Neural cell (in vitro differentiated cells): ENCODE measurements around the gene GCN1. TPM values are rescaled to one million over a fixed set of nuclear protein-coding genes. Genes with fewer than 3 reads are reported as not detected.

Experiments used
- H2AFZ ChIP-seq: fragments of 200-600, 300-800 bp; sonication (generic), shearing (Covaris generic); 2 replicates; pipeline ENCODE4 v1.6.0; 2014; ENCODE audit warnings: low read depth, mild to moderate bottlenecking, antibody characterized with exemption, low read length, moderate library complexity
- H3F3A ChIP-seq: fragments of 200-600 bp; shearing (Covaris generic); 2 replicates; pipeline ENCODE4 v1.6.1; 2016; ENCODE audit warnings: mild to moderate bottlenecking, moderate library complexity, mixed read lengths, antibody characterized with exemption, low read length; ENCODE audit not compliant: insufficient read depth, poor library complexity, severe bottlenecking
- H3K27ac ChIP-seq: fragments of 200-600, 300-800 bp; sonication (generic), shearing (Covaris generic); 2 replicates; pipeline ENCODE4 v1.5.1; 2014; ENCODE audit warnings: mild to moderate bottlenecking, low read length, moderate library complexity
- H3K27me3 ChIP-seq: fragments of 300-800, 200-600 bp; sonication (generic), shearing (Covaris generic); 2 replicates; pipeline ENCODE4 v1.6.0; 2014; ENCODE audit warnings: mild to moderate bottlenecking, low read depth, low read length, moderate library complexity; ENCODE audit not compliant: insufficient read depth
- H3K36me3 ChIP-seq: fragments of 300-800, 200-600 bp; sonication (generic), shearing (Covaris generic); 2 replicates; pipeline ENCODE4 v1.5.1; 2014; ENCODE audit warnings: mild to moderate bottlenecking, antibody characterized with exemption, low read length, moderate library complexity; ENCODE audit not compliant: insufficient read depth
- H3K4me2 ChIP-seq: fragments of 300-800, 200-600 bp; sonication (generic), shearing (Covaris generic); 2 replicates; pipeline ENCODE4 v1.6.0; 2014; ENCODE audit warnings: mild to moderate bottlenecking, low read length
- H3K4me3 ChIP-seq: fragments of 300-800, 200-600 bp; sonication (generic), shearing (Covaris generic); 2 replicates; pipeline ENCODE4 v1.5.1; 2014; ENCODE audit warnings: mild to moderate bottlenecking, low read length, moderate library complexity
- H3K79me2 ChIP-seq: fragments of 200-600 bp; shearing (Covaris generic); replicated peaks from 2 replicates; pipeline ENCODE4 v1.6.0; 2014; ENCODE audit warnings: mild to moderate bottlenecking, low read length, moderate library complexity; ENCODE audit not compliant: insufficient read depth
- H3K9ac ChIP-seq: fragments of 300-800, 200-600 bp; sonication (generic), shearing (Covaris generic); 2 replicates; pipeline ENCODE4 v1.6.1; 2016; ENCODE audit warnings: mild to moderate bottlenecking, low read length, mixed read lengths
- H3K9me2 ChIP-seq: fragments of 200-600 bp; shearing (Covaris generic); 2 replicates; pipeline ENCODE4 v1.6.1; 2016; ENCODE audit warnings: mild to moderate bottlenecking, low read length, mixed read lengths; ENCODE audit not compliant: insufficient read depth
- H3K9me3 ChIP-seq: fragments of 200-600, 300-800 bp; sonication (generic), shearing (Covaris generic); 2 replicates; pipeline ENCODE4 v1.6.1; 2016; ENCODE audit warnings: mild to moderate bottlenecking, mixed run types, low read length, moderate library complexity, mixed read lengths
- H4K20me1 ChIP-seq: fragments of 200-600 bp; shearing (Covaris generic); 2 replicates; pipeline ENCODE4 v1.6.1; 2016; ENCODE audit warnings: mild to moderate bottlenecking, mixed run types; ENCODE audit not compliant: insufficient read depth
- EP300 ChIP-seq: fragments of 450-650 bp; conservative IDR thresholded peaks from 2 replicates; pipeline ENCODE4 v1.6.1; 2014; ENCODE audit warnings: antibody characterized with exemption, mild to moderate bottlenecking, moderate library complexity; ENCODE audit not compliant: poor library complexity, severe bottlenecking
- EZH2 ChIP-seq: fragments of 200-600, 300-800 bp; shearing (Covaris generic), sonication (generic); IDR thresholded peaks from 2 replicates; pipeline ENCODE4 v1.6.1; 2014; ENCODE audit warnings: antibody characterized with exemption, low read length, borderline replicate concordance, mild to moderate bottlenecking; ENCODE audit not compliant: insufficient read depth, poor library complexity, severe bottlenecking
- MXI1 ChIP-seq: fragments of 450-650 bp; conservative IDR thresholded peaks from 2 replicates; pipeline ENCODE4 v1.6.1; 2014; ENCODE audit warnings: antibody characterized with exemption, mild to moderate bottlenecking; ENCODE audit not compliant: poor library complexity, severe bottlenecking
- POLR2AphosphoS5 ChIP-seq: IDR thresholded peaks from 2 replicates; pipeline ENCODE4 v1.6.1; 2012
- RAD21 ChIP-seq: fragments of 450-650 bp; conservative IDR thresholded peaks from 2 replicates; pipeline ENCODE4 v1.6.1; 2014; ENCODE audit warnings: antibody characterized with exemption, mild to moderate bottlenecking, moderate library complexity
- SMC3 ChIP-seq: fragments of 450-650 bp; conservative IDR thresholded peaks from 2 replicates; pipeline ENCODE4 v1.6.1; 2014; ENCODE audit warnings: antibody characterized with exemption, mild to moderate bottlenecking, moderate library complexity; ENCODE audit not compliant: poor library complexity
- TAF1 ChIP-seq: IDR thresholded peaks from 2 replicates; pipeline ENCODE4 v1.6.1; 2012; ENCODE audit warnings: low read depth
- polyA plus RNA-seq: library from polyadenylated mRNA; depleted of rRNA; stranded (reverse); fragments of >200 nt; gene quantifications from 2 replicates; pipeline ENCODE4 v1.2.3, GENCODE V29; 2014
- TF ChIP-seq, protein P1 (sequence below): fragments of 450-650 bp; IDR thresholded peaks from 2 replicates; pipeline ENCODE4 v1.5.1; 2014; ENCODE audit warnings: antibody characterized with exemption, mild to moderate bottlenecking, moderate library complexity; ENCODE audit not compliant: poor library complexity, severe bottlenecking
- TF ChIP-seq, protein P2 (sequence below): IDR thresholded peaks from 2 replicates; pipeline ENCODE4 v1.6.1; 2012; ENCODE audit warnings: borderline replicate concordance

The GCN1 gene
- polyA plus RNA-seq, 1 donor from 2014 or later: 21.5 TPM

DNA sequence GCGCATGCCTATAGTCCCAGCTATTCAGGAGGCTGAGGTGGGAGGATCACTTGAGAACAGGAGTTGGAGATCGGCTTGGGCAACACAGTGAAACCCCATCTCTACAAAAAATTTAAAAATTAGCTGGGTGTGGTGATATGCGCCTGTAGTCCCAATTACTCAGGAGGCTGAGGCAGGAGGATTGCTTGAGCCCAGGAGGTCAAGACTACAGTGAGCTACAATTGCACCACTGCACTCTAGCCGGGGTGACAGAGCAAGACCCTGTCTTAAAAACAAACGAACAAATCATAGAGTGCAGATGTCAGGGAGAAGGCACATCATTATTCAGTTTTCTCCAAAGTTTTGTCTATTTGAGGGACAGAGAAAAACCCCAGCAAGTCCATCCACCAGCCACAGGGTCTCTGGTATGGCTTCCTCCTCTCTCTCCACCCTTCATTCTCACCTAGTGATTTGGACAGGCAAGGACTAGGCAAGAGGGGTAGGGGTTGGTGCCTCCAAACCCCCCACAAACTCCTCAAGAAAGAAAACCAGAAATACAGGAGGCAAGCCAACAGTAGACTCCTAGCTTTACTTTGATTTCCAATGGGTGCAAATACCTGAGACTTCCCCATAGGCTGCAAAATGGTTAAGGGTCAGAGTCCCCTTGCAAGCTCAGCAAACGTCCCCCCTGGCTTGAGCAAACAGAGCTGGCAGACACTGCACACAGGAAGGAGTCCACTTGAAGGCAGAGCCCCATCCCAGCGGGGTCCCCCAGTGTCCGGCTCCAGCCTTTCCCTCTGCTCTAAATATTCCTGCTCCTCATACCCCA lies 32.9 kb upstream of the GCN1 start:
- Histone ChIP-seq H3F3A (no peaks in the 10 kb centered on the region), H3K9me2 (no peaks in the 10 kb centered on the region), H3K27ac (no peak overlapping the region), H3K4me2 (no peak overlapping the region), H3K36me3 (peaks cover under 1% of the 10 kb centered on the region), H3K4me3 (no peak overlapping the region), H3K79me2 (no peaks in the 10 kb centered on the region), H3K9ac (no peak overlapping the region), H4K20me1 (no peaks in the 10 kb centered on the region), H2AFZ (no peak overlapping the region), H3K9me3 (no peaks in the 10 kb centered on the region), H3K27me3 (no peaks in the 10 kb centered on the region)
- TF ChIP-seq RAD21 (no peak), POLR2AphosphoS5 (no peak), SMC3 (no peak), MXI1 (no peak), TAF1 (no peak), EZH2 (no peak)
- TF ChIP-seq, protein P1, sequence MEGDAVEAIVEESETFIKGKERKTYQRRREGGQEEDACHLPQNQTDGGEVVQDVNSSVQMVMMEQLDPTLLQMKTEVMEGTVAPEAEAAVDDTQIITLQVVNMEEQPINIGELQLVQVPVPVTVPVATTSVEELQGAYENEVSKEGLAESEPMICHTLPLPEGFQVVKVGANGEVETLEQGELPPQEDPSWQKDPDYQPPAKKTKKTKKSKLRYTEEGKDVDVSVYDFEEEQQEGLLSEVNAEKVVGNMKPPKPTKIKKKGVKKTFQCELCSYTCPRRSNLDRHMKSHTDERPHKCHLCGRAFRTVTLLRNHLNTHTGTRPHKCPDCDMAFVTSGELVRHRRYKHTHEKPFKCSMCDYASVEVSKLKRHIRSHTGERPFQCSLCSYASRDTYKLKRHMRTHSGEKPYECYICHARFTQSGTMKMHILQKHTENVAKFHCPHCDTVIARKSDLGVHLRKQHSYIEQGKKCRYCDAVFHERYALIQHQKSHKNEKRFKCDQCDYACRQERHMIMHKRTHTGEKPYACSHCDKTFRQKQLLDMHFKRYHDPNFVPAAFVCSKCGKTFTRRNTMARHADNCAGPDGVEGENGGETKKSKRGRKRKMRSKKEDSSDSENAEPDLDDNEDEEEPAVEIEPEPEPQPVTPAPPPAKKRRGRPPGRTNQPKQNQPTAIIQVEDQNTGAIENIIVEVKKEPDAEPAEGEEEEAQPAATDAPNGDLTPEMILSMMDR: no peak
- TF ChIP-seq, protein P2, sequence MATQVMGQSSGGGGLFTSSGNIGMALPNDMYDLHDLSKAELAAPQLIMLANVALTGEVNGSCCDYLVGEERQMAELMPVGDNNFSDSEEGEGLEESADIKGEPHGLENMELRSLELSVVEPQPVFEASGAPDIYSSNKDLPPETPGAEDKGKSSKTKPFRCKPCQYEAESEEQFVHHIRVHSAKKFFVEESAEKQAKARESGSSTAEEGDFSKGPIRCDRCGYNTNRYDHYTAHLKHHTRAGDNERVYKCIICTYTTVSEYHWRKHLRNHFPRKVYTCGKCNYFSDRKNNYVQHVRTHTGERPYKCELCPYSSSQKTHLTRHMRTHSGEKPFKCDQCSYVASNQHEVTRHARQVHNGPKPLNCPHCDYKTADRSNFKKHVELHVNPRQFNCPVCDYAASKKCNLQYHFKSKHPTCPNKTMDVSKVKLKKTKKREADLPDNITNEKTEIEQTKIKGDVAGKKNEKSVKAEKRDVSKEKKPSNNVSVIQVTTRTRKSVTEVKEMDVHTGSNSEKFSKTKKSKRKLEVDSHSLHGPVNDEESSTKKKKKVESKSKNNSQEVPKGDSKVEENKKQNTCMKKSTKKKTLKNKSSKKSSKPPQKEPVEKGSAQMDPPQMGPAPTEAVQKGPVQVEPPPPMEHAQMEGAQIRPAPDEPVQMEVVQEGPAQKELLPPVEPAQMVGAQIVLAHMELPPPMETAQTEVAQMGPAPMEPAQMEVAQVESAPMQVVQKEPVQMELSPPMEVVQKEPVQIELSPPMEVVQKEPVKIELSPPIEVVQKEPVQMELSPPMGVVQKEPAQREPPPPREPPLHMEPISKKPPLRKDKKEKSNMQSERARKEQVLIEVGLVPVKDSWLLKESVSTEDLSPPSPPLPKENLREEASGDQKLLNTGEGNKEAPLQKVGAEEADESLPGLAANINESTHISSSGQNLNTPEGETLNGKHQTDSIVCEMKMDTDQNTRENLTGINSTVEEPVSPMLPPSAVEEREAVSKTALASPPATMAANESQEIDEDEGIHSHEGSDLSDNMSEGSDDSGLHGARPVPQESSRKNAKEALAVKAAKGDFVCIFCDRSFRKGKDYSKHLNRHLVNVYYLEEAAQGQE: no peak

DNA sequence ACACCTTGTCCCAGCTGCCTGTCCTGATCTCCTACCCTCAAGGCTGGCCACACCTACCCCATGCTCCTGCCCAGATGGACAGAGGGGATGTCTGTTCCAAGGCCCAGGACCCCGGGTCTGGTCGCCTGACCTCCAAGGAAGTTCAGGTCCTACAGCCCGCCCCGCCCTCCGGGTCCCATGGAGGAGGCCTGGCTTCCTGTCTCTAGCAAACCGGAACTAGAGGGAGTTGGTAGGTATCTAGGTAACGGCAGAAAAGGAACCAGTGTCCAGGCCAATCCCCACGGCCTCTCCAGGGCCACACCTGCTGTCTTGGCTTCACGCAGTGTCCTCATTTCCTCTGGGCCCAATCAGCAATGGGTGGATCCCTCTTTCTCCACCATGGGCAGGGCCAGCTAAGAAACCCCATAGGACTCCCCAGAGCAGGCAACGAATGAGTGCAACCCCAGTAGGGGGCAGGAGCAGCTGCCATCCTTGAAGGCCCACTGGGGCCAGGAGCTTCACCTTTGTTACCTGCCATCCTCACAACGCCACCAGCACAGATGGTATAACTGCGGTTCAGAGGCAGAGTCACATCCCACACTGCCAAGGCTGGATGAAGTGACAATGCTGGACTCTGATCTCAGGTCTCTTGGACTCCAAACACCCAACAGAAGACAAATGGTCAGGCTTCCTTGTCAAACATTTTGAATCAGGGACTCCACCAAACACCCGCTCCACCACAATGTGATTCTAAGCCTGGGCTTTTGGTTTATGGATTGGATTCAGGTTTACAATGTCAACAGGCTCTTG lies 31.5 kb upstream of the GCN1 start:
- H4K20me1 ChIP-seq: no peaks in the 10 kb centered on the region
- no peak overlapping the region for H3K4me3 ChIP-seq
- H3K9me2 ChIP-seq: no peaks in the 10 kb centered on the region
- no peaks in the 10 kb centered on the region for H3K9me3 ChIP-seq
- no peaks in the 10 kb centered on the region for H3F3A ChIP-seq
- no peaks in the 10 kb centered on the region for H3K79me2 ChIP-seq
- TF ChIP-seq SMC3 (no peak), MXI1 (no peak), EZH2 (no peak), RAD21 (no peak), EP300 (no peak), POLR2AphosphoS5 (no peak)
- no peak overlapping the region for H2AFZ ChIP-seq
- no peak overlapping the region for H3K27ac ChIP-seq
- H3K4me2 ChIP-seq: no peak overlapping the region
- peaks cover 7% of the 10 kb centered on the region for H3K36me3 ChIP-seq
- no peak overlapping the region for H3K9ac ChIP-seq
- H3K27me3 ChIP-seq: no peaks in the 10 kb centered on the region
